Heart left ventricle (tissue), 13 donors: Measurements from ENCODE around the gene POLD1.

Experiments used
- POLR2A ChIP-seq, 2 donors: fragments of 450-650 bp; IDR thresholded peaks; one replicate each; pipeline ENCODE4 v1.6.1; 2017; ENCODE audit warnings: antibody characterized with exemption in 2 of 2, mild to moderate bottlenecking in 2 of 2, moderate library complexity in 2 of 2
- TF ChIP-seq, protein P1 (sequence below), 12 donors: fragments of 200-600 bp; sonication (generic) in 4 of 12; IDR thresholded peaks; one replicate each; pipeline versions ENCODE4 v1.5.0 to v1.8.0; 2018 to 2022; ENCODE audit warnings: antibody characterized with exemption in 12 of 12, mild to moderate bottlenecking in 5 of 12
- donor health status: ischemic (EF 13 %, LVEDD 7.1; RV severe dilation, severe dysfunction).
- donor health status: DM: no; HTN: yes; CAD: no.
- donor health status: DM: no; HTN: no; CAD: no.
- donor health status: ischemic (EF 25% LVEDD 6.9; RV normal size, moderate dysfunction).
- donor health status: ischemic (EF 25% LVEDD 5.7; RV mildly dilated, moderate dysfunction).
- donor health status: ischemic (EF 35%, LVEDD 5.7; RV mildly dilated, moderate dysfunction).
- donor health status: nonischemic (EF 11% LVEDD 7.7; RV severe dilation, severe dysfunction).
- donor health status: DM: yes; HTN: yes; CAD: no.
- donor health status: PGD.
- donor health status: ischemic (EF 29% LVEDD 5.4; RV normal size, mild dysfunction).
- donor health status: nonischemic (EF 23%, LVEDD 6.1; RV moderate dilation, normal function).

DNA sequence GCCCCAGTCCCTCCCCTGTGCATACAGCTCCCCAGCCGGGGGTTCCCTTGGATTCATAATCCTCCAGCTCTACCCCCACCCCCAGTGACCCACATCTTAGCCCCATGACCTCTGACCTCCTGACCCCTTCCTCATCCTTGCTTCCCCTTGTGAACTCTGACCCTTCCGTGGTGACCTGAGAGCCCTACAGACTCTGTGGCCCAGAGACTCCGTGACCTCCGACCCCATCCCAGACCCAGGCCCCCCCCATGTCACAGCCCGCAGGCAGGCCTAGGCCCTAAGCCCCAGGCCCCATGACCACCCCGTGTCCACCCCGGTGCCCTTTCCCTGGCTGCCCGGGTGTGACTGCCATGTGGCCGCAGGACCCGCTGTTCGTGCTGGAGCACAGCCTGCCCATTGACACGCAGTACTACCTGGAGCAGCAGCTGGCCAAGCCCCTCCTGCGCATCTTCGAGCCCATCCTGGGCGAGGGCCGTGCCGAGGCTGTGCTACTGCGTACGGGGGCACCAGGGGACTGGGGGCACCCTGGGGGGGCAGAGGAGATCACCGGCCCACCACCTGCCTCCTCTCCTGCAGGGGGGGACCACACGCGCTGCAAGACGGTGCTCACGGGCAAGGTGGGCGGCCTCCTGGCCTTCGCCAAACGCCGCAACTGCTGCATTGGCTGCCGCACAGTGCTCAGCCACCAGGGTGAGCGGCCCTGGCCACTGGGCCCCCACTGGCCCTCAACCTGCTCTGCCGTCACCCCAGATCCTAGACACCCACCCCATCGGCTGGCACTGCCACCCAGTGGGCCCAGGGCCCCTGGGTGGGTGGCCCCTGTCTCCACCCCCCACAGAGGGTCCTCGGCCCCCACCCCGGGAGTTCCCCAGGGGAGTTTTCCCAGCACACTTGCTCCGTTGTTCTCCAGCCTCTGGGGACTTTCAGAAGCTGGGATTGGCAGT is 32.2 kb downstream of the POLD1 start:
- no peak for TF ChIP-seq POLR2A (IDR thresholded peaks at IDR 0.05)
- TF ChIP-seq, protein P1, sequence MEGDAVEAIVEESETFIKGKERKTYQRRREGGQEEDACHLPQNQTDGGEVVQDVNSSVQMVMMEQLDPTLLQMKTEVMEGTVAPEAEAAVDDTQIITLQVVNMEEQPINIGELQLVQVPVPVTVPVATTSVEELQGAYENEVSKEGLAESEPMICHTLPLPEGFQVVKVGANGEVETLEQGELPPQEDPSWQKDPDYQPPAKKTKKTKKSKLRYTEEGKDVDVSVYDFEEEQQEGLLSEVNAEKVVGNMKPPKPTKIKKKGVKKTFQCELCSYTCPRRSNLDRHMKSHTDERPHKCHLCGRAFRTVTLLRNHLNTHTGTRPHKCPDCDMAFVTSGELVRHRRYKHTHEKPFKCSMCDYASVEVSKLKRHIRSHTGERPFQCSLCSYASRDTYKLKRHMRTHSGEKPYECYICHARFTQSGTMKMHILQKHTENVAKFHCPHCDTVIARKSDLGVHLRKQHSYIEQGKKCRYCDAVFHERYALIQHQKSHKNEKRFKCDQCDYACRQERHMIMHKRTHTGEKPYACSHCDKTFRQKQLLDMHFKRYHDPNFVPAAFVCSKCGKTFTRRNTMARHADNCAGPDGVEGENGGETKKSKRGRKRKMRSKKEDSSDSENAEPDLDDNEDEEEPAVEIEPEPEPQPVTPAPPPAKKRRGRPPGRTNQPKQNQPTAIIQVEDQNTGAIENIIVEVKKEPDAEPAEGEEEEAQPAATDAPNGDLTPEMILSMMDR (IDR thresholded peaks at IDR 0.05) = no peak
